GM21390 (cell line): ENCODE data around the gene GDPD2.

Source experiments
- ATAC-seq: cut with Tn5 transposase; IDR thresholded peaks from one replicate; pipeline ENCODE4 v1.9.1; 2021; ENCODE audit not compliant: unreplicated experiment

Gene GDPD2

DNA sequence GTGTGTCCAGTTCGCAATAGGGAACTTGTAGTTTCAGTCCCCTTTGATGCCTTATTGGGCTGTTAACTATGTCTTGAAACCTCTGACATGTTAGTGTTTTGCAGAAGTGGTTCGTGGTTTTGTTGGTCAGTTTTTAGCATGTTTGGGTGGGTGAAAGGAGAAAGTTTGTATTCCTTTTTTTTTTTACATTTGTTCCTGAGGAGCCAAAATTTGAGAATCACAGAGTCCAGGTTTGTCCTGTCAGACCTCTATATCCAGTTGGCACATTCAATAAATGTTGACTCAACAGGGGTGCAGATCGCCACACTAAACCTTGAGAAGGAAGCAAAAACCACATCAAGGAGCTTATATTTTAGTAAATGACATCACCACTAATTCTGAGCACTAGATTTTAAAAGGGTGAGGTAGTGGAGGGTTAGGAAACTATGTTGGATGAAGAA, 47.8 kb downstream of the GDPD2 start:
- no peak for ATAC-seq

DNA sequence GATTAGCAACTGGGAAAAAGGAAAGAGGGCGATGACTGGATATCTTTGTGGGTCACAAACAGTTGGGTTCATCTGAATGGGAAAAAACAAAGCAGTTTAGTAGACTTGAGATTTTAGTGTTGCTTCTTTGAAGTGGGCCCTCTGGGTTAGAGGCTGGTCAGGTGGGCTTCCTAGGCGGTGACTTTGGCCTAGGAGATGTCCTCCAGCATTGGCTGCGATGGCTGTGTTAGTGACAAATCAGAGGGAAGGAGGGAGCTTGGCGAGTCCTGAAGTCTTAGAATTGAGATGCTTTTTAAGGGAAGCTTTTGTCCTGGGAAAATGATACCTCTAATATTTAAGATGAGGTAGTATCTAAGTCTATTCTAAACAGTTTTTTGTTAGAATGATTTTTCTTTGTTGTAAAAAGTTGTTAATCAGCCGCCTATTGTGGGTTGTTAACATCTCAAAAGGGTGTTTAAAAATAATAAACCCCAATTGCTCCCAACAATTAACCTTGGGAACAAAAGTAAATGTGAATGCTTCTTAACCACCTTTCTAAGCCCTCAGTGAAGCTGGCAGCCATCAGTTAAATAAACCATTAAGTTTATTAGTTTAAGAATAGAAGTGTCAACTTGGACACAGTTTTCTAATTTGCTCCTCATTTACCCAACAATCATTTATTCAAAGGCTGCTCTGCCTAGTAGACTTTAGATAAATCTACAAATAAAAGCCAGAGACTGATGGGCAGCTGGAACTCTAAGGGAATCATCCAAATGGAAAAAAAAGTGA, 53.2 kb downstream of the GDPD2 start:
- ATAC-seq, result no peak

- ATAC-seq, result no peak
These were observed 54.0 kb downstream of the GDPD2 start for GRCh38 chrX:70476934-70477733.

GRCh38 chrX:70477734-70478075, 54.6 kb downstream of the GDPD2 start:
- no peak for ATAC-seq

DNA sequence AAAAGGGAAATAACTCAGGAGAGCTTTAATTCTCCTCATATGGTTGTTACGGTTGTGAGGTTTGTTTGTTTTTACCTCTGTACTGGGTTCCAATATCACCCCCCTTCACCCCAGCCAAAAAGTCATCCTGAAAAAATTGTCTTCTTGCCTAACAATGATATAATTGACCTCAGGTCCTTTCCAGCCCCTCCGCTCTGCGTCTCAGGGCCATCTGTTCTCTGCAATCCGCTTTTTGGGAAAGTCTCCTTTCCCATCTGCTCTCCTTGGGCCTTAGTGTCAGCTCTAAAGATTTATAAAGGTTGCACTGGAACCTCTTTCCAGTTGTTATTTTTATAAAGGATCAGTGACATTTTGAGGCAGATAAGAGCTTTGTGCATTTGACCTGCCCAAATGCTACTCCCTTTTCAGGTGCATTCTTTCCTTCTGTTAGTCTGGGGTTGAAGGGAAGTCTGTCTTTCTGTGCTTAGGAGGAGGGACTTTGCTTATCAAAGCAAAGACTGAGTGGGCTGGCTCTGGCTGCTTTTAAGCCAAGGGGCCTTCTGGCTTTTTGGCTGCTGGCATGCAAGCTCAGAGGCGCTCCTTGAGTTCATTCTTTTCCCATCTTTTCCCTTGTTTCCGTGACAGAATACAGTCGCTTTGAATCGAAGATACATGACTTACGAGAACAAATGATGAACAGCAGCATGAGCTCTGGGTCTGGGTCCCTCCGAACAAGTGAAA, 55.6 kb downstream of the GDPD2 start:
- no peak for ATAC-seq

DNA sequence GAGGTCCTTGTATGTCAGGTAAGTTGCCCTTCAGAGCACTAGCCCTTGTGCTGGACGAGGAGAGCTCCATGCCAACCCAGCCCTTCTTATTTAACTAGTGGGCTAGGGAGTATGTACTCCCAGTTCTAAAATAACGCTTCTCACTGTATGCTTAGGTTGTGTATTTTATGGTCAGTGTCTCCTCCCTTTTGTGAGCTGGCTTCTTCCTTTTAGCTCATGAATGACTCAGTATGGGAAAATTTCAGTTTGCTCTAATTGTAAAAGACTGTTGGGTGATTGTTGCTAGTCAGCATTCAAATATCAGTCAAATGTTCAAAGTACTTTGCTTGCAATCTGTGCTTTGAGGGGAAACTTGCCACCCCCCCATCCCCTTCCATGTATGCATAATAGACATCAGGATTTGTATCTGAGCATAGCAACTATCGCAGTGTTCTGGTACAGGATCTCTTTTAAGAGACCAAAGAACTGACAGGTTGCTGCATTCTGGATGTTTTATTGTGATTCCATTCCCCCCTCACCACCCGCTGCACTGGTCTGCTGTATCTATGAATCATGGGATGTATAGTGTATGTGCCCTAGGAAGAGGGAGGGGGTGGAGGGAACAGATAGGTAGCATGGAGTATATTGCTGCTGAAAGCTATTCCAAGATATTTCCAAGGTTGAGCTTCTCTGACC, 56.3 kb downstream of the GDPD2 start:
- no peak for ATAC-seq

GRCh38 chrX:70479922-70480659, 57.0 kb downstream of the GDPD2 start:
- no peak for ATAC-seq

- no peak for ATAC-seq
These were observed 57.5 kb downstream of the GDPD2 start for GRCh38 chrX:70480660-70481018.

GRCh38 chrX:70481471-70482270, 58.6 kb downstream of the GDPD2 start:
- no peak for ATAC-seq

- ATAC-seq, result no peak
These were observed 59.2 kb downstream of the GDPD2 start for GRCh38 chrX:70482300-70482699.
